B cell (primary cell): Measurements from ENCODE around the gene ANKRD44. TPM values are rescaled to one million over a fixed set of nuclear protein-coding genes. Genes with fewer than 3 reads are reported as not detected.

Experiments used
- ATAC-seq: fragments of 200-7000 bp; cut with Tn5 transposase; one replicate; pipeline ENCODE4 v1.10.0; 2021; ENCODE audit warnings: low read depth, mild to moderate bottlenecking, moderate number of reproducible peaks, moderate library complexity
- CTCF ChIA-PET: fragments of 350-600 bp; sonication (Branson Sonifier 250); formaldehyde crosslinking; loops from one replicate; lab custom pipeline; 2021; ENCODE audit warnings: antibody characterized with exemption, inconsistent platforms; lab: Charles Lee
- POLR2A ChIA-PET: fragments of 350-600 bp; sonication (Branson Sonifier 250); formaldehyde crosslinking; loops from one replicate; lab custom pipeline; 2021; ENCODE audit warnings: antibody characterized with exemption; lab: Charles Lee
- DNase-seq: peaks from one replicate; pipeline ENCODE4 v3.0.0; 2013
- H2AFZ ChIP-seq: 2 replicates; pipeline ENCODE4 v1.6.1; 2012; ENCODE audit warnings: mild to moderate bottlenecking, low read depth, low read length; ENCODE audit not compliant: insufficient read depth, poor library complexity, severe bottlenecking
- H3K27ac ChIP-seq, 2 donors: 1 replicate in 1 of 2; 2 replicates in 1 of 2; pipeline ENCODE4 v1.5.1; 2012 to 2013; ENCODE audit warnings: low read length in 2 of 2, mild to moderate bottlenecking in 2 of 2, moderate library complexity in 1 of 2
- H3K27me3 ChIP-seq, 4 experiments: fragments of 200-600 bp in 1 of 4; sonication (generic) in 1 of 4; replicated peaks in 1 of 4; 1 replicate in 2 of 4; 2 replicates in 2 of 4; pipeline versions ENCODE4 v1.6.1 to v1.7.0; 2013 to 2016; ENCODE audit warnings: low read length in 3 of 4, mild to moderate bottlenecking in 2 of 4, mixed read lengths in 1 of 4, moderate library complexity in 1 of 4; ENCODE audit not compliant: insufficient read depth in 4 of 4, control insufficient read depth in 3 of 4; ENCODE audit errors: control extremely low read depth in 1 of 4
- H3K36me3 ChIP-seq, 2 experiments: replicated peaks in 1 of 2; 1 replicate in 1 of 2; 2 replicates in 1 of 2; pipeline versions ENCODE4 v1.6.1 to v1.7.1; 2013; ENCODE audit warnings: low read length in 1 of 2; ENCODE audit not compliant: insufficient read depth in 2 of 2, control insufficient read depth in 1 of 2; ENCODE audit errors: control extremely low read depth in 1 of 2, extremely low read depth in 1 of 2
- H3K4me1 ChIP-seq, 2 donors: fragments of 200-600 bp in 1 of 2; sonication (generic) in 1 of 2; 1 replicate in 1 of 2; 2 replicates in 1 of 2; pipeline versions ENCODE4 v1.5.1 to v1.6.1; 2013 to 2017; ENCODE audit warnings: low read length in 2 of 2; ENCODE audit not compliant: control insufficient read depth in 2 of 2, insufficient read depth in 2 of 2
- H3K4me2 ChIP-seq: replicated peaks from 2 replicates; pipeline ENCODE3; 2012; ENCODE audit warnings: mild to moderate bottlenecking, low read depth, low read length; ENCODE audit not compliant: poor library complexity, severe bottlenecking
- H3K4me3 ChIP-seq, 5 experiments: fragments of 200-600 bp in 1 of 5; sonication (generic) in 1 of 5; 1 replicate in 3 of 5; 2 replicates in 2 of 5; pipeline versions ENCODE4 v1.5.1 to v1.7.0; 2011 to 2016; ENCODE audit warnings: low read length in 4 of 5, mild to moderate bottlenecking in 4 of 5, low read depth in 2 of 5, control low read depth in 1 of 5, moderate library complexity in 1 of 5; ENCODE audit not compliant: insufficient read depth in 1 of 5; ENCODE audit errors: control extremely low read depth in 1 of 5, extremely low read depth in 1 of 5
- H3K79me2 ChIP-seq: fragments of 200-600 bp; sonication (generic); one replicate; pipeline ENCODE4 v1.6.0; 2016; ENCODE audit warnings: low read length; ENCODE audit not compliant: control insufficient read depth, insufficient read depth
- H3K9ac ChIP-seq: fragments of 200-600 bp; sonication (generic); 2 replicates; pipeline ENCODE4 v1.6.1; 2017; ENCODE audit warnings: mild to moderate bottlenecking, low read length, moderate library complexity
- H3K9me3 ChIP-seq, 3 donors: one replicate each; pipeline versions ENCODE4 v1.6.1 to v1.7.1; 2013; ENCODE audit warnings: low read length in 2 of 3; ENCODE audit not compliant: control insufficient read depth in 2 of 3, insufficient read depth in 1 of 3; ENCODE audit errors: control extremely low read depth in 1 of 3
- H4K20me1 ChIP-seq: 2 replicates; pipeline ENCODE4 v1.6.0; 2012; ENCODE audit warnings: mild to moderate bottlenecking, low read length; ENCODE audit not compliant: insufficient read depth, control insufficient read depth, poor library complexity, severe bottlenecking
- H3K27ac Mint-ChIP-seq: one replicate; pipeline ENCODE4 v1.8.0; 2021; ENCODE audit warnings: mixed read lengths
- H3K27me3 Mint-ChIP-seq: one replicate; pipeline ENCODE4 v1.8.0; 2021; ENCODE audit warnings: mixed read lengths
- H3K4me1 Mint-ChIP-seq: one replicate; pipeline ENCODE4 v1.8.0; 2021; ENCODE audit warnings: mixed read lengths
- H3K4me3 Mint-ChIP-seq: one replicate; pipeline ENCODE4 v1.8.0; 2021; ENCODE audit warnings: mixed read lengths
- H3K9me3 Mint-ChIP-seq: one replicate; pipeline ENCODE4 v1.8.0; 2022; ENCODE audit warnings: mixed read lengths; ENCODE audit not compliant: insufficient read depth
- EZH2 ChIP-seq: IDR thresholded peaks from 2 replicates; pipeline ENCODE4 v1.6.1; 2012; ENCODE audit warnings: borderline replicate concordance, low read depth, mild to moderate bottlenecking, moderate library complexity, low read length; ENCODE audit not compliant: insufficient read depth, poor library complexity, severe bottlenecking
- WGBS: methylation state at CpG from one replicate; pipeline ENCODE4 v1.1.5; 2013; ENCODE audit warnings: missing lambda C conversion rate; ENCODE audit not compliant: insufficient coverage; 5-methylcytosine and 5-hydroxymethylcytosine counted together
- intact Hi-C: fragments of 100-400 bp; cut with micrococcal nuclease; formaldehyde crosslinking; loops from one replicate; pipeline ENCODE4 v1.10.0; 2022
- polyA plus RNA-seq: library from polyadenylated mRNA; depleted of rRNA; stranded (reverse); fragments of >200 nt; gene quantifications from 2 replicates; pipeline ENCODE4 v1.2.3, GENCODE V29; 2012
- total RNA-seq, 2 donors: library from RNA; stranded (reverse); fragments of 120-200 nt in 1 of 2; gene quantifications; 1 replicate in 1 of 2; 2 replicates in 1 of 2; pipeline versions ENCODE4 v1.2.3 to v1.2.4, GENCODE V29; 2013 to 2022
- TF ChIP-seq, protein P1 (sequence below): fragments of 200-600 bp; IDR thresholded peaks from one replicate; pipeline ENCODE4 v1.8.0; 2022; ENCODE audit warnings: antibody characterized with exemption, mild to moderate bottlenecking

The ANKRD44 gene
- total and polyA plus RNA-seq, 2 donors (not counting 1 experiment from before 2014, with no cell fraction given): 92.6 to 457 TPM

DNA sequence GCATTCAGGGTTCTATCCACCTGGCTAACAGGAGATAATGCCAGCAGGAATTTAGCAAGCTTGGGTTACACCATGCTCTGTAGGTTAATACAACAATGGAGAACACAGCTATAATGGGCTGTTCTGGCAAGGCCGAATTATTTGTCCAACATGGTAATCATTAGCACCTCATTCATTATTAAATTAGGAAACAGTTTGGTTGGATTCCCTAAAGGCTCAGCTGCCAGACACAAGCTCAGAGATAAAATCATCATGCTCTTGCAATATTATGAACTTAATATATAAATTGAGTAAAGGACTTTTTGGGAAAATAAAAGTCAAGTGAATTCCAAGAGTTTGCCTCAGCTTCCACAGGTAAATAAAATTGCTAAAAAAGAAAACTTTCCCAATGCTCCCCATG, 166.4 kb downstream of the ANKRD44 start:
- Histone ChIP-seq H3K4me2 (peak overlapping the region; percentile 42), H3K27me3 (no peaks in the 10 kb centered on the region), H2AFZ (no peak overlapping the region), H3K9ac (no peak overlapping the region), H3K79me2 (peaks cover 69% of the 10 kb centered on the region), H3K27ac (peak overlapping the region; percentile 93 to 98), H4K20me1 (no peaks in the 10 kb centered on the region), H3K4me3 (peak overlapping the region in 1 of 5 experiments; percentile 2), H3K36me3 (peaks cover 2 to 17% of the 10 kb centered on the region in 2 experiments), H3K9me3 (no peaks in the 10 kb centered on the region), H3K4me1 (peaks cover 83 to 85% of the 10 kb centered on the region in 2 donors)
- DNase-seq: no peak
- no CpG with 5 or more reads among the region's 1 CpG for WGBS
- Mint-ChIP-seq H3K9me3 (no peaks in the 10 kb centered on the region), H3K4me3 (peak overlapping the region; percentile 43), H3K27me3 (no peaks in the 10 kb centered on the region), H3K4me1 (peaks cover 80% of the 10 kb centered on the region), H3K27ac (peak overlapping the region; percentile 93)
- ChIA-PET POLR2A (interaction anchor here (0.9 to 2.1 kb wide), 3 partner anchors 8 to 68 kb away, joined by 4 to 6 read pairs (median 4); no protein-coding TSS in a partner anchor), CTCF (interaction anchor here (0.8 to 2.9 kb wide), 11 partner anchors 8 to 167 kb away, joined by 3 to 20 read pairs (median 10); no protein-coding TSS in a partner anchor)
- TF ChIP-seq EZH2: no peak
- TF ChIP-seq, protein P1, sequence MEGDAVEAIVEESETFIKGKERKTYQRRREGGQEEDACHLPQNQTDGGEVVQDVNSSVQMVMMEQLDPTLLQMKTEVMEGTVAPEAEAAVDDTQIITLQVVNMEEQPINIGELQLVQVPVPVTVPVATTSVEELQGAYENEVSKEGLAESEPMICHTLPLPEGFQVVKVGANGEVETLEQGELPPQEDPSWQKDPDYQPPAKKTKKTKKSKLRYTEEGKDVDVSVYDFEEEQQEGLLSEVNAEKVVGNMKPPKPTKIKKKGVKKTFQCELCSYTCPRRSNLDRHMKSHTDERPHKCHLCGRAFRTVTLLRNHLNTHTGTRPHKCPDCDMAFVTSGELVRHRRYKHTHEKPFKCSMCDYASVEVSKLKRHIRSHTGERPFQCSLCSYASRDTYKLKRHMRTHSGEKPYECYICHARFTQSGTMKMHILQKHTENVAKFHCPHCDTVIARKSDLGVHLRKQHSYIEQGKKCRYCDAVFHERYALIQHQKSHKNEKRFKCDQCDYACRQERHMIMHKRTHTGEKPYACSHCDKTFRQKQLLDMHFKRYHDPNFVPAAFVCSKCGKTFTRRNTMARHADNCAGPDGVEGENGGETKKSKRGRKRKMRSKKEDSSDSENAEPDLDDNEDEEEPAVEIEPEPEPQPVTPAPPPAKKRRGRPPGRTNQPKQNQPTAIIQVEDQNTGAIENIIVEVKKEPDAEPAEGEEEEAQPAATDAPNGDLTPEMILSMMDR: no peak
- ATAC-seq: no peak
- intact Hi-C loops: loop anchor here (2.0 kb wide), 1 partner anchor 15 kb away; no protein-coding TSS in a partner anchor

DNA sequence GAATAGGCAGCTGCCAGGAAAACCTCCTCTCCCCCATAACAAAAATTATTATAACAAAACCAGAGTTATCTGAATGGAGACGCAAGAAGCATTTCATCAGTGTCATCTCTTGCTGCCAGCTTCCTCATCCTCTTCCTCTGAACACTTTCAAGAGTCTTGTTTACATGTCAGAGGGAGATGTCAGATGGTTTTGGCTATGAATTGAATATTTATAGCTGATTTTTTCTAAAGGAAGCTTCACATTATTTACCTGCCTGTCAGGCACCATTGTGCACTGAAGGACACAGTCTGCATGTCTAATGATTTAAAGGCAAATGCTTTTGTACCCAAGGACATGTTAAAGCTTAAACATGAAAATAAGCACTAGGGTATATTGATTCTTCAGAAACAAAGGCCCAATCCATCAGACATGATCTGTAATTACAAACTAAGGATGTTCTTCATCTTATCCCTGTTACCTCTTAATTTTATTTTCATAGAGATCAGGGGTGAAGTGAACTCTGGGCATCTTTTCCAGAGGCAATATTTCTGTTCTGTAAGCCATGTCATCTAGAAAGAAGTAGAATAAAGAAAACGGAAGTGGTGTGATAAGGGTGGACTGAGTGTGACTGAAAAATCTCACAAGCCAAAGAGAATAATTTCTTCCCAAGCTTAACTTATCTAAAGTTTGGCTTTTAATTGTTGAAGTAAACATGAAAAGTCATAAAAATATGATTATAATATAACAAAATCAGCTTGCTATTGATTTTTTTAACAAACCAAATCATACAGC, 168.7 kb downstream of the ANKRD44 start:
- DNase-seq: peak; percentile 67
- H3K27ac Mint-ChIP-seq: peak overlapping the region; percentile 72
- peak overlapping the region in 4 of 5 experiments; percentile 15 to 28 (median 26) for H3K4me3 ChIP-seq
- H3K9ac ChIP-seq: peak overlapping the region; percentile 45
- no peaks in the 10 kb centered on the region for H3K27me3 Mint-ChIP-seq
- WGBS: no CpG with 5 or more reads among the region's 2 CpGs
- H3K36me3 ChIP-seq: peaks cover 4 to 12% of the 10 kb centered on the region in 2 experiments
- H3K79me2 ChIP-seq: peaks cover 69% of the 10 kb centered on the region
- peak overlapping the region; percentile 66 for H3K4me2 ChIP-seq
- peaks cover 85% of the 10 kb centered on the region in 2 donors for H3K4me1 ChIP-seq
- peak overlapping the region; percentile 58 for H3K4me3 Mint-ChIP-seq
- TF ChIP-seq EZH2: no peak
- TF ChIP-seq, protein P1: no peak
- intact Hi-C loops: no loop called here
- H3K27ac ChIP-seq: peak overlapping the region; percentile 73 to 84
- H3K4me1 Mint-ChIP-seq: peaks cover 81% of the 10 kb centered on the region
- H3K27me3 ChIP-seq: no peaks in the 10 kb centered on the region
- no peaks in the 10 kb centered on the region for H4K20me1 ChIP-seq
- POLR2A ChIA-PET: interaction anchor here (0.6 to 1.6 kb wide), 3 partner anchors 9 to 92 kb away, joined by 3 to 9 read pairs (median 4); no protein-coding TSS in a partner anchor
- CTCF ChIA-PET: interaction anchor here (0.7 to 3.8 kb wide), 10 partner anchors 11 to 170 kb away, joined by 3 to 29 read pairs (median 4); partner anchors contain the start of gene ANKRD44
- H3K9me3 Mint-ChIP-seq: no peaks in the 10 kb centered on the region
- peak; percentile 9 for ATAC-seq
- H2AFZ ChIP-seq: peak overlapping the region; percentile 48
- no peaks in the 10 kb centered on the region for H3K9me3 ChIP-seq
